HEK293 (cell line): ENCODE measurements around the gene PRC1.
A peak's percentile ranks its signal among the peaks of the same experiment; 100 is the strongest.

Experiments
- CTCF ChIA-PET: fragments of 350-600 bp; formaldehyde crosslinking; extraction: SDS; loops from one replicate; lab custom pipeline; 2021; ENCODE audit warnings: antibody characterized with exemption; lab: Yijun Ruan, JAX
- POLR2A ChIA-PET: fragments of 300-600 bp; formaldehyde crosslinking; extraction: SDS; loops from one replicate; lab custom pipeline; 2020; ENCODE audit warnings: antibody characterized with exemption, inconsistent platforms; lab: Yijun Ruan, JAX
- H3K27ac ChIP-seq: fragments of 200-500 bp; sonication (Bioruptor generic); 2 replicates; pipeline ENCODE4 v1.5.1; 2014; ENCODE audit warnings: low read depth, low read length, control low read depth, inconsistent platforms; ENCODE audit errors: extremely low read depth
- H3K36me3 ChIP-seq, 2 experiments: fragments of 200-500 bp in 1 of 2; sonication (Bioruptor generic) in 1 of 2; 1 replicate in 1 of 2; 2 replicates in 1 of 2; pipeline ENCODE4 v1.5.1; 2014 to 2017; ENCODE audit warnings: inconsistent platforms in 2 of 2, low read length in 2 of 2; ENCODE audit not compliant: control insufficient read depth in 2 of 2, insufficient read depth in 1 of 2
- H3K4me1 ChIP-seq: fragments of 200-500 bp; sonication (Bioruptor generic); 2 replicates; pipeline ENCODE4 v1.5.1; 2014; ENCODE audit warnings: mild to moderate bottlenecking, low read length, inconsistent platforms; ENCODE audit not compliant: control insufficient read depth, insufficient read depth
- H3K4me3 ChIP-seq: 2 replicates; pipeline ENCODE4 v1.5.1; 2011; ENCODE audit warnings: low read depth, mild to moderate bottlenecking, control low read depth, low read length, moderate library complexity
- H3K9me3 ChIP-seq: fragments of 200-500 bp; sonication (Bioruptor generic); 2 replicates; pipeline ENCODE4 v1.5.1; 2014; ENCODE audit warnings: low read depth, low read length, inconsistent platforms; ENCODE audit not compliant: control insufficient read depth, insufficient read depth
- ATF2 ChIP-seq: fragments of 450-650 bp; formaldehyde crosslinking; IDR thresholded peaks from 2 replicates; pipeline ENCODE4 v1.5.1; 2016; ENCODE audit warnings: missing biosample characterization, missing genetic modification characterization, low read depth
- FEZF1 ChIP-seq: fragments of 450-650 bp; formaldehyde crosslinking; IDR thresholded peaks from 2 replicates; pipeline ENCODE4 v1.5.1; 2016; ENCODE audit warnings: missing biosample characterization, missing genetic modification characterization
- GFI1B ChIP-seq: fragments of 450-650 bp; formaldehyde crosslinking; IDR thresholded peaks from 2 replicates; pipeline ENCODE4 v1.5.1; 2016; ENCODE audit warnings: missing biosample characterization, missing genetic modification characterization
- PBX3 ChIP-seq: sonication (generic); formaldehyde crosslinking; IDR thresholded peaks from 2 replicates; pipeline ENCODE4 v1.8.1; 2022; ENCODE audit warnings: mild to moderate bottlenecking, moderate library complexity, missing genetic modification reagents
- WT1 ChIP-seq: fragments of 450-650 bp; formaldehyde crosslinking; IDR thresholded peaks from 2 replicates; pipeline ENCODE4 v1.5.1; 2016; ENCODE audit warnings: missing biosample characterization, missing genetic modification characterization
- ZFP69B ChIP-seq: fragments of 450-650 bp; formaldehyde crosslinking; IDR thresholded peaks from 2 replicates; pipeline ENCODE4 v1.5.1; 2016; ENCODE audit warnings: missing biosample characterization, missing genetic modification characterization
- ZNF121 ChIP-seq: fragments of 450-650 bp; formaldehyde crosslinking; IDR thresholded peaks from 2 replicates; pipeline ENCODE4 v1.5.1; 2016; ENCODE audit warnings: missing biosample characterization, missing genetic modification characterization
- ZNF132 ChIP-seq: fragments of 450-650 bp; formaldehyde crosslinking; IDR thresholded peaks from 2 replicates; pipeline ENCODE4 v1.5.1; 2017; ENCODE audit warnings: missing biosample characterization, missing genetic modification characterization, borderline replicate concordance
- ZNF140 ChIP-seq: fragments of 450-650 bp; formaldehyde crosslinking; IDR thresholded peaks from 2 replicates; pipeline ENCODE4 v1.5.1; 2016; ENCODE audit warnings: missing biosample characterization, missing genetic modification characterization
- ZNF248 ChIP-seq: fragments of 450-650 bp; formaldehyde crosslinking; IDR thresholded peaks from 2 replicates; pipeline ENCODE4 v1.5.1; 2017; ENCODE audit warnings: missing biosample characterization, missing genetic modification characterization
- ZNF26 ChIP-seq: fragments of 450-650 bp; formaldehyde crosslinking; IDR thresholded peaks from 2 replicates; pipeline ENCODE4 v1.5.1; 2016; ENCODE audit warnings: missing biosample characterization, missing genetic modification characterization
- ZNF302 ChIP-seq: fragments of 450-650 bp; formaldehyde crosslinking; IDR thresholded peaks from 2 replicates; pipeline ENCODE4 v1.5.1; 2016; ENCODE audit warnings: missing biosample characterization, missing genetic modification characterization, low read depth
- ZNF324 ChIP-seq: fragments of 450-650 bp; formaldehyde crosslinking; IDR thresholded peaks from 2 replicates; pipeline ENCODE4 v1.5.1; 2016; ENCODE audit warnings: missing biosample characterization, missing genetic modification characterization
- ZNF37A ChIP-seq: fragments of 450-650 bp; IDR thresholded peaks from 2 replicates; pipeline ENCODE4 v1.5.1; 2018; ENCODE audit warnings: missing biosample characterization, missing genetic modification characterization
- ZNF473 ChIP-seq: fragments of 450-650 bp; formaldehyde crosslinking; IDR thresholded peaks from 2 replicates; pipeline ENCODE4 v1.5.1; 2017; ENCODE audit warnings: missing biosample characterization, missing genetic modification characterization
- ZNF585B ChIP-seq: fragments of 450-650 bp; formaldehyde crosslinking; IDR thresholded peaks from 2 replicates; pipeline ENCODE4 v1.5.1; 2016; ENCODE audit warnings: missing biosample characterization, missing genetic modification characterization
- ZNF624 ChIP-seq: fragments of 450-650 bp; formaldehyde crosslinking; IDR thresholded peaks from 2 replicates; pipeline ENCODE4 v1.5.1; 2017; ENCODE audit warnings: missing biosample characterization, missing genetic modification characterization
- ZNF645 ChIP-seq: fragments of 450-650 bp; formaldehyde crosslinking; IDR thresholded peaks from 2 replicates; pipeline ENCODE4; 2016; ENCODE audit warnings: missing biosample characterization, missing genetic modification characterization
- ZNF777 ChIP-seq: fragments of 450-650 bp; formaldehyde crosslinking; IDR thresholded peaks from 2 replicates; pipeline ENCODE4 v1.5.1; 2017; ENCODE audit warnings: missing biosample characterization, missing genetic modification characterization, borderline replicate concordance
- ZNF785 ChIP-seq: fragments of 450-650 bp; formaldehyde crosslinking; IDR thresholded peaks from 2 replicates; pipeline ENCODE4 v1.5.1; 2016; ENCODE audit warnings: missing biosample characterization, missing genetic modification characterization

Gene PRC1

GRCh38 chr15:90946941-90947576 lies 47.3 kb downstream of the PRC1 start:
- Histone ChIP-seq H3K36me3 (peaks cover 61 to 94% of the 10 kb centered on the region in 2 experiments), H3K4me1 (no peaks in the 10 kb centered on the region), H3K4me3 (no peak overlapping the region), H3K9me3 (no peaks in the 10 kb centered on the region), H3K27ac (no peak overlapping the region)
- TF ChIP-seq ZFP69B (peak; percentile 58; the same call in 1 of the 2 replicates), ZNF302 (tag by site-specific recombination) (no peak), ZNF121 (tag by site-specific recombination) (peak; percentile 85)
- POLR2A ChIA-PET: interaction anchor here (0.5 to 2.3 kb wide), 7 partner anchors 8 to 50 kb away, joined by 3 to 17 read pairs (median 3); partner anchors contain the start of genes MAN2A2, PRC1, RCCD1 and UNC45A
- CTCF ChIA-PET: interaction anchor here (1.6 to 4.0 kb wide), 3 partner anchors 10 to 325 kb away, joined by 5 to 16 read pairs (median 8); partner anchors contain the start of gene HDDC3

GRCh38 chr15:90946538-90946937 lies 47.8 kb downstream of the PRC1 start:
- TF ChIP-seq ZNF473 (tag by site-specific recombination) (no peak), PBX3 (CRISPR knock-in tag) (no peak), GFI1B (tag by site-specific recombination) (no peak), FEZF1 (tag by site-specific recombination) (no peak), ZNF324 (tag by site-specific recombination) (no peak), ZNF132 (no peak), ZNF777 (tag by site-specific recombination) (no peak), WT1 (tag by site-specific recombination) (no peak), ATF2 (tag by site-specific recombination) (no peak), ZNF26 (no peak), ZNF585B (tag by site-specific recombination) (no peak), ZNF37A (tag by site-specific recombination) (no peak), ZNF140 (tag by site-specific recombination) (no peak), ZNF645 (tag by site-specific recombination) (no peak), ZNF785 (tag by site-specific recombination) (no peak), ZNF624 (tag by site-specific recombination) (no peak), ZNF248 (tag by site-specific recombination) (no peak)
- H3K4me3 ChIP-seq: no peak overlapping the region
- H3K9me3 ChIP-seq: no peaks in the 10 kb centered on the region
- H3K27ac ChIP-seq: no peak overlapping the region
- CTCF ChIA-PET: interaction anchor here (0.9 to 4.0 kb wide), 4 partner anchors 10 to 325 kb away, joined by 5 to 16 read pairs (median 6); partner anchors contain the start of genes HDDC3 and UNC45A
- H3K36me3 ChIP-seq: peaks cover 63 to 92% of the 10 kb centered on the region in 2 experiments
- no peaks in the 10 kb centered on the region for H3K4me1 ChIP-seq
- POLR2A ChIA-PET: interaction anchor here (0.5 to 2.3 kb wide), 7 partner anchors 9 to 1318 kb away, joined by 3 to 17 read pairs (median 5); partner anchors contain the start of genes MAN2A2, PRC1, RCCD1 and UNC45A
